BE2C (cell line): ENCODE data around the gene MAML2.
A peak's percentile ranks its signal among the peaks of the same experiment; 100 is the strongest.

ENCODE experiments used
- DNase-seq: peaks from one replicate; pipeline ENCODE4 v3.0.0-alpha.2; 2020
- H3K27me3 ChIP-seq: fragments of 250-450 bp; sonication (Bioruptor Pico); 2 replicates; pipeline ENCODE4 v1.5.1; 2020; ENCODE audit warnings: mild to moderate bottlenecking
- H3K36me3 ChIP-seq: fragments of 250-450 bp; sonication (Bioruptor Pico); 2 replicates; pipeline ENCODE4 v1.5.1; 2020; ENCODE audit warnings: mild to moderate bottlenecking
- H3K4me1 ChIP-seq: fragments of 250-450 bp; sonication (Bioruptor Pico); 2 replicates; pipeline ENCODE4 v1.5.1; 2020
- H3K4me3 ChIP-seq: 2 replicates; pipeline ENCODE4 v1.5.1; 2011; ENCODE audit warnings: low read depth, low read length
- H3K9me3 ChIP-seq: fragments of 250-450 bp; sonication (Bioruptor Pico); 2 replicates; pipeline ENCODE4 v1.5.1; 2020
- TF ChIP-seq, protein P1 (sequence below): IDR thresholded peaks from 2 replicates; pipeline ENCODE4 v1.5.1; 2012; ENCODE audit warnings: mild to moderate bottlenecking, low read depth, low read length

MAML2 gene

DNA sequence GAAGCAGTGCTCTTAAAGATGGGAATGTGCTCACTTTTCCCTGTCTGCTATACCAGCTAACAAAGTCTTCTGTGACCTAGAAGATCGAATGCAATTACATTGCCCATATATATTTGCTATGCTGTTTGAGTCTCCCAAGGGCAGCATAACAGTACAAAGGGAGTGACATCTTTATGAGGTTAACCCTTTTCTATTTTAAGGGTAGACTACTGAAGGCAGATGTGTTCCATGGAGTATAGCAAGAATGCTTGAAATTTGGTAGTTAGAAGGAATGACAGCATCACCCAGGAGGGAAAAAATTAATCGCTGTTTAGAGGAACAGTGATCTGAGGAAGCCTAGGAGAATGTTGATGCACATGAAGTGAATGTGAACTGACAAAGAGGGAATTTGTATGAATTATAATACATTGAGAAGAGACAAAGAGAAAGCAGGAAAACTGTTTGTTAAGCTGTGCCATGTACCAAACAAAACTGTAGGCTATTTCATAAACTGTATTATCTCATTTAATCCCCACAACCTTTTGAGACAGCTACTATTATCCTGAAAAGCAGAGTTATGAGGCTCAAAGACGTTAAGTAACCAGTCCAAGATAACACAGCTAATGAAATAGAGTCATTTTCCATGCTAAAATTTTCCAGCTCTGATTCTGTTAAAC, 13.0 kb downstream of the MAML2 start:
- Histone ChIP-seq H3K36me3 (no peaks in the 10 kb centered on the region), H3K4me1 (peaks cover 10% of the 10 kb centered on the region)

DNA sequence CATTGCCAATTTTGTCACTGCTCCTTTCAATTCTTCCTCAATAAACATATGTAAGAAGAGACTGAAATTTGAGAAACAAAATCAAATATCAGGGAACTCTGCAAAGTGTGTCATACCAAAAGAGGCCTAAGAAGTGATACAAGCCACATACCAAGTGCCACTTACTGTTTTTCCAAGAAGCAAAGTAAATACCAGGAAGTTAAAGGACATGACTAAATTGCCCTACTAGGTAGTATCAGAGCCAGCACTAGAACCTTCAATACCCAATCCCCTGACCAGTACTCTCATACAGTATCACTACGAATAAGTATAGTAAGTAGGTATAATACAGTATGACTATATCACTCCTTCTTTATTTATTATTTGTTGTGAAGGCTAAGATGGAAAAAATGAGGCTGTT, 13.6 kb downstream of the MAML2 start:
- Histone ChIP-seq H3K4me3 (no peak overlapping the region), H3K27me3 (no peaks in the 10 kb centered on the region), H3K36me3 (no peaks in the 10 kb centered on the region), H3K4me1 (peaks cover 10% of the 10 kb centered on the region), H3K9me3 (no peaks in the 10 kb centered on the region)
- TF ChIP-seq, protein P1, sequence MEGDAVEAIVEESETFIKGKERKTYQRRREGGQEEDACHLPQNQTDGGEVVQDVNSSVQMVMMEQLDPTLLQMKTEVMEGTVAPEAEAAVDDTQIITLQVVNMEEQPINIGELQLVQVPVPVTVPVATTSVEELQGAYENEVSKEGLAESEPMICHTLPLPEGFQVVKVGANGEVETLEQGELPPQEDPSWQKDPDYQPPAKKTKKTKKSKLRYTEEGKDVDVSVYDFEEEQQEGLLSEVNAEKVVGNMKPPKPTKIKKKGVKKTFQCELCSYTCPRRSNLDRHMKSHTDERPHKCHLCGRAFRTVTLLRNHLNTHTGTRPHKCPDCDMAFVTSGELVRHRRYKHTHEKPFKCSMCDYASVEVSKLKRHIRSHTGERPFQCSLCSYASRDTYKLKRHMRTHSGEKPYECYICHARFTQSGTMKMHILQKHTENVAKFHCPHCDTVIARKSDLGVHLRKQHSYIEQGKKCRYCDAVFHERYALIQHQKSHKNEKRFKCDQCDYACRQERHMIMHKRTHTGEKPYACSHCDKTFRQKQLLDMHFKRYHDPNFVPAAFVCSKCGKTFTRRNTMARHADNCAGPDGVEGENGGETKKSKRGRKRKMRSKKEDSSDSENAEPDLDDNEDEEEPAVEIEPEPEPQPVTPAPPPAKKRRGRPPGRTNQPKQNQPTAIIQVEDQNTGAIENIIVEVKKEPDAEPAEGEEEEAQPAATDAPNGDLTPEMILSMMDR = no peak
- no peak for DNase-seq

More for the DNA sequence above, 13.0 kb downstream of the MAML2 start:
- no peaks in the 10 kb centered on the region for H3K9me3 ChIP-seq
- TF ChIP-seq, protein P1 = no peak
- no peak for DNase-seq
- H3K4me3 ChIP-seq = no peak overlapping the region
- H3K27me3 ChIP-seq = no peaks in the 10 kb centered on the region

DNA sequence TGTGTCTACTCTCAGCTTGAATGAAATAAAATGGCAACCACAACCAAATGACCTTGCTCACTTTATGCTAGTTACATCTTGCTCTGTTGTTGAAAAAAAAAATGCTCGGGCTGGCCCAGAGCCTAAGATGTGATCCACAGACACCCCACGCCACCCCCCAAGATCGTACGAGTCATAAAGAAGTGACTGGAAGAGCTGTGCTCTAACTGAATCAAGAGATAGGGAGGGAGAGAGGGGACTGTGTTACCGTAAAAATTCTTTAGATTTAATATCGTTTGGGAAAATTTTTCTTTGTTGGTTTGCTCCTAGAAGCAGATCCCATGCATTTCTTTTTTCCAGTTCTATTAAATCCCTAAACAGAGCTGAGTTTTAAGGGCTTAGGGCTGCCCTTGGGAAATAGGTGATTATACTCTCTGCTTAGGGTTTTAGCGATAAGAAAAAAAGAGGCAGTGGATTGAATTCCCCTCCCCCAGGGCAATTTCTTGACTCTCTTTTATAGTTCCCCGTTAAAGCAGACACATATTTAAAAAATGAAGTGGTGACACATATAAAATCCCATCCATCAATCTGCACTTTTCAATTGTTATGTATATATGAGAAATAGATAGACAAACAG, 14.5 kb downstream of the MAML2 start:
- DNase-seq = no peak
- no peaks in the 10 kb centered on the region for H3K27me3 ChIP-seq
- no peaks in the 10 kb centered on the region for H3K9me3 ChIP-seq
- H3K4me3 ChIP-seq = peak overlapping the region; percentile 45
- peaks cover 10% of the 10 kb centered on the region for H3K4me1 ChIP-seq
- TF ChIP-seq, protein P1 = no peak
- no peaks in the 10 kb centered on the region for H3K36me3 ChIP-seq

DNA sequence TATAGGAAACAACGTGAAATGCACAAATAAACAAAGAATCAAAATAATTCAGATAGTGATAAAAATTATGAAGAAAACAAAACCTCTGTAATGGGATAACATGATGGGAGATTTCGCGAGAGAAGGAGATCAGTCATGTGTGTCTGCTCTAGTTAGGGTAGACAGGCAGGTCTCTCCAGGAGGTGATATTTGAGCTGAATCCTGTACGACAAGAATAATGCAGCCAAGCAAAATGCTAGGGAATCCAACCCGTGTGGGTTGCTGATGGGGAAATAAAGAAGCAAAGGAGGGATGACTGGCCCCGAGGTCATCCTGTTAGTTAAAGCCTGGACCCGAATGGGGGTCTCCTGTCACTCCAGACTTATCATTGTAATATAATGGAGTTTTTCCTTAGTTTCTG, 16.0 kb downstream of the MAML2 start:
- no peak for DNase-seq
- no peak overlapping the region for H3K4me3 ChIP-seq

DNA sequence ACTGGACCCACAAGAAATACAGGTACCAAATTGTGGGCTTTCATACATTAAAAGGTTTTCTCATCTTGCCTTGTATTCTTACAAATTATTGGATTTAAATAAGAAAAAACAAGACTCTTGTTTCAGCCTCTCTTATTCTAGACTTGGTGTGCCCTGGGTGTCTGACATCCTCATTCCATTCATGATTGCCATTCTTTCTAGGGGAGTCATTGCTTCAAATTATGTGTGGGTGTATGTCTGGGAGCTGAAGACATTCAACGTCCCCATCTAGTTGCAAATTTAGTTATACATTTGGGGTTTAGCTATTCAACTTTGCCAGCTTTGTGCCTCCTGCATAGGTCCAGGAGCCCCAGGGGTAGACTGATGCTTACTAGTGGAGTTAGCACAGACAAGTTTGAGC, 18.1 kb downstream of the MAML2 start:
- TF ChIP-seq, protein P1 = no peak
- H3K4me3 ChIP-seq = no peak overlapping the region
- peaks cover 10% of the 10 kb centered on the region for H3K4me1 ChIP-seq
- no peaks in the 10 kb centered on the region for H3K9me3 ChIP-seq
- H3K36me3 ChIP-seq = no peaks in the 10 kb centered on the region
- no peak for DNase-seq
- no peaks in the 10 kb centered on the region for H3K27me3 ChIP-seq

More for the DNA sequence above, 16.0 kb downstream of the MAML2 start:
- TF ChIP-seq, protein P1 = no peak
- H3K4me1 ChIP-seq = peaks cover 10% of the 10 kb centered on the region
- no peaks in the 10 kb centered on the region for H3K27me3 ChIP-seq
- H3K9me3 ChIP-seq = no peaks in the 10 kb centered on the region
- H3K36me3 ChIP-seq = no peaks in the 10 kb centered on the region

DNA sequence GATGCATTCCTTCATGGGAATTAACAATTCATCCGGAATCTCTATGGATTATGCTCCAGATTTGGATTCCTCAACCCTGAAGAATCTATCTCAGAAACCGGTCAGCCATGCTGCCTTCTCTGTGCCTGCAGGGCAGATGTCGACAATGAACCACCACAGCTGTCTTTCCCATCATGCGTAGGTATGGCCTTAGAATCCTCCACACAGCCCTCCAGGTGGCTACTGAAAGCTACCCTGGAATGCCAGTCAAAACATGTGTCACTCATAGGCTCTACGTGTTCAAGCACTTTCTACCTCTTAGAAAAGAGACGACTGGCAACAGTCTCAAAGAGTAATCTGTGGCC, 19.4 kb downstream of the MAML2 start:
- Histone ChIP-seq H3K4me3 (no peak overlapping the region), H3K4me1 (peaks cover 2% of the 10 kb centered on the region; the same call in 1 of the 2 replicates), H3K9me3 (no peaks in the 10 kb centered on the region), H3K27me3 (no peaks in the 10 kb centered on the region), H3K36me3 (no peaks in the 10 kb centered on the region)
- TF ChIP-seq, protein P1 = no peak
- no peak for DNase-seq
